ENCODE data around the gene LY6G5C.

Gene LY6G5C

DNA sequence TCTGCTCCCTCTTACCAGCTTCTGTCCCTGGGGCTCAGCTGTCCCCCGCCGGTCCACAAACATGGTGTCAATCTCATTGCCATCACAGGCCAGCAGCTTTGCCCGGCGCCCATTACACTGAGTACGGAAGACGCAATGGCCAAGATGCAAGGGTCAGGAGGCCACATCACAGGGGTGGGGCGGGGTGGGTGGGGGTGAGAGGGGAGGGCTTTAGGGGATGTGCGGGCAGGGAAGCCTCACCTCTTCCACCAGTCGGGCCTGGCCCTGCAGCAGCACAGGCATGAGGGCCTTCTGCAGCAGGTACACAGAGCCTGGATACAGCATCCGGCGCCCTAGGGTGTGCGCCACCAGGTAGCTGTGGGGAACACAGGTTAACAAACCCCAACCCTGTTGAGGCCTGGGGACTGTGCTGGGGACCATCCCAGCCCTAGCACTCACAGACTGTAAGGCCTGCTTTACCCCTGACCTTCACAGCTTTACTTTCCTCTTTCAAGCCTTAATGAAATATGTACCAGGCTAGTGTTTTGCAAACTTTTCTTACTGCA, 10.8 kb upstream of the LY6G5C start:
- DNase-seq (ENCODE audit: low read depth in 2 of 2), result no peak

DNA sequence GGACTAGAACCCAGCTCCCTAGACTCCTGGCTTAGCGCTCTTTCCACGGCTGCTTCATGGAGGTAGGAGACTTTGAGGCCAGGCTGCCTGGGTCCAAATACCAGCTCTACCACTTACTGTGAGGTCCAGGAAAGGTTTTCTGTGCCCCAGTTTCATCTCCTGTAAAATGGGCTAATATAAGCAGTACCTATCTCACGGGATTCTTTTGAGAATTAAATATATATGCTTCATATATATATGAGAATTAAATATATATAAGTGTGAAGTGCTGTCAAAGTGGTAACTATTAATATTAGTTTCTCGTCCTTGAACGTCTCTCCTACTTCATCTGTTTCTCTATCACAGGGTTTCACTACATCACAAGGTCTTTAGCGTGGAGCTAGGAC, 10.2 kb upstream of the LY6G5C start:
- no peak for DNase-seq (ENCODE audit: low read depth in 2 of 2)

DNA sequence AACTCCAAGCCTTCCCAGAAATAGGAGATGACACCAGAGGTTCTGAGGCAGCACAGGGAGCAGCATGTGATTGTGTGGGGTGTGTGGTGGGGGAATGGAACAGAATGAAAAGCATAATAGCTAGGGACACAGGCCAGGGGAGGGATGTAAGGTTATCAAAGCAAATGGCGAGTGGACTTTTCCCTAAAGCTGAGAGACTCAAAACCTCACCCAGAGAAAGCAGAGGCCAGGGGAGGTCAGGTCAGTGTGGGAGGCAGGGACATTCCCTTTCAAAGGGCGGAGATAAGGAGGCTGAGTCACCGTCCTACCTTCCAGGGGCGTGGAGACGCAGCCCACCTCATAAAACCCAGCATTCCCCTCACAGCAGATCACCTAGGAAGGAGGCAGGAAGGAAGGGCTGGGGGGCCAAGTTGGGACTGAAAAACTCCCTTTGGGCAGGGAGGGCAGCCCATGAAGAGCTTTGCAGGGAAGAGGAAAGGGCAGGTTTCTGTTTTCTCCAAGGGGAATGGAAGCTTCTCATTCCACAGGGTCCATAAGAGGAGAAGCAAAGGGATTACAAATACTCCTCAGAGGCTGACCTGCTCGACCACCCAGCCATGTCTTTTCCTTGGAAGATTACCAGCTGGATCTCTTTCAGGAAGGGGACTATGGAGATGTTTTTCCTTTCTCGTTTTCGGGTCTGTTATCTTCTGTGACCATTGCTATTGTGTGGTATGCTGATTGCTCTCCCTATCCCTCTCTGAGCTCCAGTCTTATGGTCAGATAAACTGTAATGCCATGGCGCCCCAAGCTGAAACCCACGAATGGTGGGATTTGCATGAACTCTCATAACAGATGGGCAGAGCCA, 9.6 kb upstream of the LY6G5C start:
- DNase-seq (ENCODE audit: low read depth in 2 of 2), result no peak

DNA sequence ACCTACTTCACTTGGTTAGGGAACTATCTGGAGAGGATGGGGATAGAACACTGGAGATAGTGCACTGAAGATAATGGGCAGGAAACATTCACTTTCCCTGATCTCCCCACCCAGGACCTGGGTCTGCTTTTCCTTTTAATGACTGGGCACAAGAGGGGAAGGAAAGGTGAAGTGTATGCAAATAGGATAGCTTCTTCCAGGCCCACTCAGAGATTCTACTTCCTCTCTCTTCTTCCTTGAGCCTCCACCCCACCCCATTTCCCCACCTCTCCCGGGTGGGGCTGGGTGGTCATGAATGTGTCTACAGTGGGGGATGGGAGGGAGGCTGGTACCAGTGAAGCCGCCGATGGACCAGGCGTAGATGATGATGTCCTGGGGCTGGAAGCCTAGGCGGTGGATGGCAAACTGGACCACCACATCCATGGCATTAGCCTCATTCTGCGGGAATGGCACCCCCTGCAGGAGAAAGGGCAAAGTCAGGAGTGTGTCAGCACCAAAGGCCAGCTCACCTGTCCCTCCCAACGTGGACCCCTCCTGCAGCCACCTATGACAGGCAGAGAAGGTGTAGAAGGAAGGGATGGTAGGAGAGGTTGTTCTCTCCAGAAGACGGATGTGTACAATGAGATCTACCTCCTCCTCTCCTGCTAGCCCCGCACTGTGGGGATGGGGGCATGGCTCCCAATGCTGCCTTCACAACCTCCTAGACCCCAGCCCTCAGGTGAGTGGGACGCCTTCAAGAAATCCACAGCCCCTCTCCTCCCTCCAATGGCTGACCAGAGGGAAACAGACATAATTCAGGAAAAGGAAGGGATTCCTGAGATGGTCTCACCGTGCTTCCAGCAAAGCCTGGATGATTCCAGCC, 8.6 kb upstream of the LY6G5C start:
- no peak for DNase-seq (ENCODE audit: low read depth in 2 of 2)

DNA sequence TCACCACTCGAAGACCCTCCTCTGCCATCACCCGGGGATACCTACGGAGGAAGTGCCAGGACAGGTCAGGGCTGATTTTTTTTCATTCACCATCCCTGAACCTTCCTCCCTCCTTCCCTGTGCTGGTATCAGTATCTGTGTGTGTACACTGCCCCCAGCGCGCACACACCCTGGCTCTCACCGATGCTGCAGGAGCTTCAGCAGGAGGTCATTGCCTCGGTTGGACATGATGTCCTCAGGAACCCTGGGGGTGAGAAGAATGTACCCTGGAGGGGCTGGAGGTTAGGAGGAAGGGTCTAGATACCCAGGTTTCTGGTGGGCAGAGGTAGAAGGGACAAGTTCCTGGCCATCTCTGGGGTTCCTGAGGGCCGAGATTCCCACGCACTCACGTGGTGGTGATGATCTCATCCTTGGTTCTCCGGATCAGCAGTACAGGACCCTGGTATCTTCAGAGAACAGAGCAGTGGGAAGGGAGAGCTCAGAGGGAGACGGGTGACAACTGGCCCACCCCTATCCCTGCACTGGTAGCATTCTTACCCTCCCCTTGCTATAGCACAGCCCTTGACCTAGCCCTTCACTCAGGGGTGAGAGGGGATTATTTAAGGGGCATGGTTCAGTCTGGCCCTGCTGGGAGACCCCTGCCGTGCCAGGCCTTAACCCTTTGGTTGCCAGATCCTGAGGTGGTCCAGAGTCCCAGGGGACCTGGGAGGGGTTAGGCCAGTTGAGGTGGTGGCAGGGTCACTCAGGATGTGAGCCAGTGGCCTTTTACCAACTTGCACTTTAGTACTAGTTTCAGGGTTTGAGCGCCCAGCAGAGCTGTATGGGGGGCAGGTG, 7.2 kb upstream of the LY6G5C start:
- no peak for DNase-seq (ENCODE audit: low read depth in 2 of 2)

DNA sequence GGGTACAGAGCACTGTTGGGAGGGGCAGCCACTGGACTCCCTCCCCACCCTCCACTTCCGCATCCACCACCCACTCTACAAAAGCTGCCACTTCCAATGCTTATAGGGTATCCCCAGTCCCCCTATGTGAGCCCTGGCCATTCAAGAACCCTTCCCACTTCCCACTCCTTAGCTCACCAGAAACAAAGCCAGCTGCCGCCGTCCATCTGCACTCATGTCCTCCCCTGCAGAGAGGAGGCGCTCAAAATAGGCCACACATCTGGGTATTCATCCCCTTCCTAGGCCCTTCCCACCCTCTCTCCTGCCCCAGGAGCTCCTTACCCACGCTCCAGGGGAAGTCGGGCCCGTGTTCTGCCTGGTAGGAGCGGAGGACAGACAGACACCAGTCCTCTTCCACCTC, 6.5 kb upstream of the LY6G5C start:
- DNase-seq (ENCODE audit: low read depth in 2 of 2), result no peak

DNA sequence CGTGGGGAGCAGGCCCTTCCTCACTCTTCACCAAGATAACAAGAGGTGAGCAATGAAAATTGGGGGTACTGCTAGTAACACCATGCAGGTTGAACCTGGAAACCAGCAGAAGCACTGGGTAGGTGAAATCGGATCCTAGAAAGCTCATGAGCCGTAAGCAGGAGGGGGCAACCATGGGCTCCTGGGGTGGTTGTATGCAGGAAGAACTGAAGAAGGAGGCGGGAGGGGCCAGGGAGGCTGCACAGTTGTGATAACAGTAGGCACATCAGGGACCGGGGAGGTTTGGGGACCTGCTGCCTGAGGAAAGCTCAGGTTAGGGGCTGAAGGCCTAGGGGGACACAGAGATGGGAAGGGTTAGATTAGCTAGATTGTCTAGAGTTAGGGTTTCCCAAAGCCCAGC, 5.6 kb upstream of the LY6G5C start:
- DNase-seq (ENCODE audit: low read depth in 2 of 2), result no peak

DNA sequence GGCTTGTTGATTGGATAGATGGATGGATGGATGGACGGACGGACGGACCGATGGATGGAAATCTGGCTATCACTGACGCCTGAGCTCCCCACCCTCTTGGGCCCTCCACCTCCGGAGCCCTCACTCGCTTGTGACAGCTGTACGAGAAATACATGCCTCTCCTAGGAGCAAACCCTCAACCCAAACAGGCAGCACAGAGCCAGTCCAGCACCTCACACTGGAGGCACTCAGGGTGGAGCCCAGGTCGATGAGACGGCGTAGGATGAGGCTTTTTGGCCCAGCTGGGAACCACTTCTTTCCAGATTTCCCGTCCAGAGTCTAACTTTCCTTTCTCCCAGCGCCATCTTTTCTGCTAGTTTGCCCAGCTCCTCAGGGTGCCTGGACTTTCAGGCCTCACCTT, 2.7 kb upstream of the LY6G5C start:
- no peak for DNase-seq (ENCODE audit: low read depth in 2 of 2)

DNA sequence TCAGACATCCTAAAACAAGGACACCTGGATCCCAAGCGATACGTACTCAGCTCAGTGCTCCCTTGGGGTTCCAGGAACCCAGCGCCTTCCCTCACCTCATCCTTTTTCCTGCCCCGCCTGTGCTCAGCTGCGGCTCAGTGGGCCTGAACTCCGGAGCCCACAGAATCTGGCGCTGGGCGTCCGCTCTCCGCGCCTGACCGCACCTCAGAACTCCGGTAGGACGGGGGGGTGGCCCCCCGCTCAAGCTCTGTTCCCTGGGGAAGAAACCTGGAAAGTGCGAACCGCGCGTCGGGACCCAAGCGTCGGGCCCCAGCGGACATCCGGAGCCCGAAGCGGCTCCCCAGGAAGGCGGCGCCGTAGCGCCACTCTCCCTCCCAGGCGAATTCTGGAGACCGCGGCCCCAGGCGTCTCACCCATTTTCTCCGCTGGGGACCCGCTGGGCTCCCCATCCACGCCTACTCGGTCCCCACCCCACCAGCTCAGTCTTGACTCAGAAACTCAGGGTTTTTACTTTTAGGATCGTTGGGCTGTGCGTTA, 336 bp upstream of the LY6G5C start:
- no peak for DNase-seq (ENCODE audit: low read depth in 2 of 2)

DNA sequence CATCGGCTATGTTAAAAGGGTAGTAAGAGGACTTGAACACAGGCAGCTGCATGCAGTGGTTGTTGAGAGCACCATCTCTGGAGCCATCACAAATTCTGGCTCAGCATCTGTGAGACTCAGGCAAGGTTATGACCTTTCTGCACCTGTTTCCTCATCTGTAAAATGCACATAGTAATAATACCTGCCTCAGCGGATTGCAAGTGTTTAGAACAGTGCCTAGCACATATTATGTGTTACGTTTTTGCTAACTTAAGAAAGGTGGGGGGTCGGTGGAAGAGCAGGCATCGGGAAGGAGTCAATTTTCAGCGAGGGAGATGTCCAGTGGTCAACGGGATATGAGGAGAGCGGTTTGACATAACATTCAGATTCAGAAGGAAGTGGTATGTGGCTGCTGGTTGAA, 2.9 kb downstream of the LY6G5C start:
- DNase-seq (ENCODE audit: low read depth in 2 of 2), result no peak

DNA sequence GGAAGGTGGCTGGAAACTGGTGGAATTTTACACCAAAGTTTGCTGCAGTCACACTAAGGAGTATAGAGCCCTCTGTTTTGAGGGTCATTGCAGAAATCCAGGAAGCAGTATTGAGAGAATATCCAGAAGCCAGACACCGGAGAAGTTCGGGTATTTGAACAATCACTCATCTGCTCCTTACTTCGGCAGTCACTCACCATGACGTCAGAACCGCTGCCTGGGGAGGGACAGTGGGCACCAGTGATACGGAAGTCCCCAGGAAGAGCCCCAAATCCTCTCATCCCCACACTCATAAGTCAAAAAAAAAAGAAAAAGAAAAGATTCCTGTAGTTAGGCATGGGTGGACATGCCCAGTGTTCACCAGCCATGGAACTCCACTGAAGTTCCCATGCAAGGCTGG, 4.0 kb downstream of the LY6G5C start:
- DNase-seq (ENCODE audit: low read depth in 2 of 2), result no peak

DNA sequence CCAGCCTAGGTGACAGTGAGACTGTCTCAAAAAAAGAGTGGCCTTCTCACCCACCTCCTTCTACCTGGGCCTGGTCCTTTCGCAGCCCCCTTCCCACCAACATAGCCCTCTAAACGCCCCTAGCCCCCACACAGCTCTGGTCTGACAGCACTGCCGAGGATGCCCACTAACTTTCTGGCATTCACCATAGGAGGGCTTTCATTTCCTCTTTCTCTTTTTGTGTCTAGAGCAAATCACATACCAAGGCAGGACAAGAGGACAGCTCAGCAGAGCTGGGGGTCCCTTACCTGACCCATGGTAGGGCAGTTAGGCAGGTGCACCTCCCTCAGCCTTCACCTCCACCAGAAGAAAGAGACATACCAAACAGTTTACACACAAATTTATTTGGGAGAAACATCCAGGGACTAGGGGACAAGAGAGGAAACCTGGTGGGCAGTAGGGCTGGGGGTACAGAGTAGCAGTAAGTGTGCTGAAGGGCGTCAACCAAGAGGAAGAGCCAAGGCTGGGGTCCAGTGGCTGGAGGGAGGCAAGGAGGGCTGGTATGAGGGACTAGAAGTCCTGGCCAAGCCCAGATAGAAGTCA, 4.5 kb downstream of the LY6G5C start:
- DNase-seq (ENCODE audit: low read depth in 2 of 2), result no peak

DNA sequence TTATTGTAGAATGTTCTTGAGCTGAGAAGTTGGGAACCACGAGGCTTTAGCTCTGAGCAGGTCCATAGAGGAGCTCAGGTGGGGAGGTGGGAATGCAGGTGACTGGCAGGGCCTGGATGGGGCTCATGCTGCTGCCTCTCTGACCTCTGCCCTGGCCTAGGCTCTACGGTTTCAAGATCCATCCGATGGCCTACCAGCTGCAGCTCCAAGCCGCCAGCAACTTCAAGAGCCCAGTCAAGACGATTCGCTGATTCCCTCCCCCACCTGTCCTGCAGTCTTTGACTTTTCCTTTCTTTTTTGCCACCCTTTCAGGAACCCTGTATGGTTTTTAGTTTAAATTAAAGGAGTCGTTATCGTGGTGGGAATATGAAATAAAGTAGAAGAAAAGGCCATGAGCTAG, 11.2 kb downstream of the LY6G5C start, which contains the start of gene LY6G5B:
Gene LY6G5B, plus strand, starts transcription at position 301 of the 400 bp plus-strand sequence. CDS start 975 bp downstream, outside the sequence.
- no peak for DNase-seq (ENCODE audit: low read depth in 2 of 2)

DNA sequence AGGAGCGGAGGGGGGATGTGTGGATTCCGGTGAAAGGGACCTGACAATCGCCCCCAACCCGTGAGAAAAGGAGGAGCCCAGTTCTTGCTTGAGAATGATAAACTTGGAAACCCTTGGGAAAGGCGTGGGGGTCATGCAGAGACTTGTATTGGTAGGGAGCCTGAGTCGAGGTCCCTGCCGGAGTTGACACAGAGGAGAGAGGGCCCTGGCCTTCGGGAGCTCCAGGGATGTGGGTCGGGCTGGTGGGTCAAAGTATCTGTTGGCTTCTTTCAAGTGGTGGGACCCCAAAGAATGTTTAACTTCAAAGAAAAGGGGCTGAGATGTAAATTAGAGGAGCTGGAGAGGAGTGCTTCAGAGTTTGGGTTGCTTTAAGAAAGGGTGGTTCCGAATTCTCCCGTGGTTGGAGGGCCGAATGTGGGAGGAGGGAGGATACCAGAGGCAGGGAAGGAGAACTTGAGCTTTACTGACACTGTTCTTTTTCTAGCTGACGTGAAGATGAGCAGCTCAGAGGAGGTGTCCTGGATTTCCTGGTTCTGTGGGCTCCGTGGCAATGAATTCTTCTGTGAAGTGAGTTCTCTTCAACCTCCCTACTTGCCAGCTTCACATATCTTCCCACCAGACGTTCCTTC, 14.4 kb downstream of the LY6G5C start:
- DNase-seq (ENCODE audit: low read depth in 2 of 2), result no peak

DNA sequence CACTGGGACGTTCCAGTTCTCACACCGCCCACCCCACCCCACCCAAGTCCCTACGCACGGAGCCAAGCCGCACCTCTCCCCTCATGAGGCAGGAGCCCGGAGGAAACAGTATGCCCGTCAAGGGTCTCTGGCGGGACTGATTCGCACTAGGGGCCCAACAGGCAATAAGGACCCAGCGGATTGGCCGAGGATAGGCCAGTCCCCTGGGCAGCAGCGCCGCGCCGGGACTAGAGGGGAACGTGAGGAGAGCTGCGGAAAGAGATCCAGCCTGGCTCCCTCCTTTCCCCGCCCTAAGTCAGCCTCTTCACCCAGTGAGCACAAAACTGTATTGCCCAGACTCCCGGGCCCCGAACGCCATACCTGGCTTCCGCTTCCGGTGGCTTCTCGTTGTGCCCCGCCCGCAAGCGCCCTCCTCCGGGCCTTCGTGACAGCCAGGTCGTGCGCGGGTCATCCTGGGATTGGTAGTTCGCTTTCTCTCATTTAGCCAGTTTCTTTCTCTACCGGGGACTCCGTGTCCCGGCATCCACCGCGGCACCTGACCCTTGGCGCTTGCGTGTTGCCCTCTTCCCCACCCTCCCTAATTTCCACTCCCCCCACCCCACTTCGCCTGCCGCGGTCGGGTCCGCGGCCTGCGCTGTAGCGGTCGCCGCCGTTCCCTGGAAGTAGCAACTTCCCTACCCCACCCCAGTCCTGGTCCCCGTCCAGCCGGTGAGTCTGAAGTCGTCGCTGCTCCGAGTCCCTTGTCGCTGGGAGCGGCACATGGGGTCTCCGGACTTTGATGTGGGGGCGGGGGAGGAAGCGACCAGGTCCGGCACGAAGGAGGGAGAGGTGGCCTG, 15.1 kb downstream of the LY6G5C start, which contains the start of gene CSNK2B:
Gene CSNK2B, plus strand, starts transcription at position 580 of the 836 bp plus-strand sequence. CDS start 752 bp downstream, outside the sequence.
- peak; percentile 94 to 96 for DNase-seq (ENCODE audit: low read depth in 2 of 2)

DNA sequence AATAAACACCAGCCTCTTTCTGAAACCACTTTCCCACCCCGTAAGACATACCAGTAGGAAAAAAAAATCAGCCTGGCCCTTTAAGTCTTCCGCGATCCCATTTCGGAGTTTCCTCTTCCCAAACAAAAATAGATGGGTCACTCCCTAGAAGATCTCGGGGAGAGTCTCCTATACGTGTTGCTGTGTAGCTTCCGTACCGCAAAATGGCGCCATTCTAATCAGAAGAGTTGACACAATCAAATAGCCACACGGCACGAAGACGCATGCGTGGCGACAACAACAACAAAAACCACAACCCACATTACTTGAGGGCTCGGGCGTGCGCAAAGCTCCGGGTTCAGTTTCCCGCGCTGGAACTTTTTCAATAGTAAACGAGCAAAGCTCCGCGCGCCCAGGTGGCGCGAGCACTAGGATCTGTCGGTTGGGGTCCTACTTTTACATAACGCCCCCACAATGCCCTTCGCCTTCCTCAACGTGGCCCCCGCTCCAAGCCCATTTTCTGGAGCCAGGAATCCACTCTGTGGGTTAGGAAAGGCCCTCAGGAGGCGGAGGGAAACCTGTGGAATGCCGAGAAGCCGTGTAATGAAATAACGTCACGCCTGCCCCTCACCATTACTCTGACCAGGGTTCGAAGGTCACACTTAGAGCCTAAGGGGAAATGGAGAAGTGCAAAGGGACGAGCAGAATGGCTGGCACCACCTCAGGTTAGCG, 15.9 kb downstream of the LY6G5C start, which contains the start of gene GPANK1:
Gene GPANK1, minus strand, starts transcription at position 208 of the 711 bp plus-strand sequence. CDS start 519 bp downstream, outside the sequence.
- DNase-seq (ENCODE audit: low read depth in 2 of 2), result peak; percentile 75 to 85

DNA sequence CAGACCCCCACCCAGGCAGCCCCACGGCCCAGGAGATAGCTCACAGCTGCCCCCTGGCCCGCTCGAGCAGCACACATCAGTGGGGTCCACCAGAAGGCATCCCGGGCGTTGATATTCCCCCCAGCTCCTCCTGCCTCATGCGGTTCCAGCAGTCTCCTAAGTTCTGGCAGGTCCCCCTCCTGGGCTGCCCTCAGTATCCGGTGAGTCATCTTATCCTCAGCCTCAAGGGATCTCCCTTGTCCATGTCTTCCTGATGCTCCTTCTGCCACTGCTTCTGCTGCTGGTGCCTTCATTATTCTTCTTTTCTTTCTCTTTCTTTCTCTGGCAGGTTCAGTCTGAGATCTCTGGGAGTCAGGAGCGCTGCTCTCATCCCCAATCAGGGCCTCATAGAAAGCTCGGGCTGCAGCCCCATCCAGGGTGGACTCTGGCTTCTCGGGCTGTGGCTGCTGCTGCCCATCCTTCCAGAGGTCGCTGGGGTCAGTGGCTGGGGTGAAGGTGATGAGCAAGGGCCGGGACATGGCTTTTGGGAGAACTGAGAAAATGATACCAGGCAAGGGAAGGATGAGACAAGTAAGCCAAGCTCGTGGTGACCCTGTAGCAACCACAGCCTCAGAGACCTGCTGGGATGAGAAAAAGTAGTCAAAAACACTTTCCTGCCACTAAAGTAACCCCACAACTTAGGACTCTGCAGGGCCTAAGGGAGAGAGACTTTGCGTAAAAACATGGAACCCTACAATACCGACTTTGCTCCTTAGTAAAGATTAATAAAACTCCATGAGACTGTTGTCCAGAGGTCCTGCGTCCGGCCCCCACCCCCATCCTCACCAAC, 16.7 kb downstream of the LY6G5C start:
- DNase-seq (ENCODE audit: low read depth in 2 of 2), result no peak

Data from activated CD8-positive, alpha-beta memory T cell treated with anti-CD3 and anti-CD28 coated beads for 4 hours (primary cell).